ENCODE data around the gene RAB27A. TPM values are rescaled to one million over a fixed set of nuclear protein-coding genes. Genes with fewer than 3 reads are reported as not detected.

The RAB27A gene
- total and polyA plus RNA-seq, 2 of the 13 experiments (the other 11 are each of a cell fraction or from before 2014, with no cell fraction given), result 3.4 to 8.1 TPM

DNA sequence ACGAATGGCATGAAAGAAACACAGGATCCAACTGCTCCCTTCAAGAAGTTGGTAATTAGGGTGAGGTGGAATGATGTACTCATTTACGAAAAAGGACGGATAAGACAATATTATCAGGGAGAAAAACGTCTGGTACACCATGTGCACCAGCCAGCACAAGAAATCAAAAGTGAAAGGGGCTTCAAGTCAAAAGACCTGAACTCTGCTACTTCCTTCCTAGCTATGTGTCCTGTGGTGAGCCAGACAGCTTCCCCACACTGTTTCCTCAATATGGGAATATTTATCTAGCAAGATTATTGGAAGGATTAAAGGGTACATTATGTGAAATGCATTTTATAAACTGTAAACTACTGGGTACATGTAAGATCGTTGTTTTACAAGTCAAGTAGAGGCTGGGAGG is 33.9 kb downstream of the RAB27A start (continued):
- no peak for TF ChIP-seq ETV6 (CRISPR knock-in tag; conservative IDR thresholded peaks at IDR 0.05)

DNA sequence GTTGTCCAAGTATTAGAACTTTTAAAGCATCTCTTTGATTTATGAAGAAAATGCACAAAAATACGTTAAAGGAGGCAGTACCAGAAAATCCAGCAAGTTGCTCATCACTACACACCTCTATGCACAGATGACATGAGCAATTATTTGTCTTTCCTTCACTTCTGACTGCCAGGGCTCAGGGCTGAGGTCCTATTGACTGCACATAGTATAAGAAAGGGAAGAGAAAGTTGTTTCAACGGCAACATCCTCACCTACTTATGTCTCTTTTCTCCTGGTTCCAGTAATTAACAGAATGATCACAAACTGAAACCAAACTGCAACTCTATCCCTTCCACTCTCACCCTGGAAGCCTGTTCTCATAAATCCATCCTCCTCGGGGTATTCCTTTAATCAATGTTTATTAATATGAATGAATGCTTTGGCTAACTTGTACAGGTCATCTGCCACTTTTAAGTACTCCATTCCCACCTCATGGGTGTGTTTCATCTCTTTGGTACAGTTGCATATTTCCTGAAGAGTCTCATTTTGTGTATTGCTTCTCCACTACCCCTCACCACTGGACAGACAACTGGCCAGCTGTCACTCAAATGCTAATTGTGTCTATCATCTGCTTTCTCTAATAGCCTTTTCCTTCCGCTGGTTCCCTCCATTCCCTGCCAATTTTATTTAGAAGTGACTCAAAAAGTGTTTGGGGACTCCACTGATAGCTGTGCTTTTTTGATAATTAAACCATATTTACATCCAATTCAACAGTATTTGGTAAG is 34.5 kb downstream of the RAB27A start:
- TF ChIP-seq ZZZ3 (CRISPR knock-in tag; IDR thresholded peaks at IDR 0.05; ENCODE audit: borderline replicate concordance), result no peak
- no peak for TF ChIP-seq SRSF4 (IDR thresholded peaks at IDR 0.05; ENCODE audit: low read depth, low read length, poor library complexity, severe bottlenecking)
- no peak for TF ChIP-seq RAD21 (CRISPR knock-in tag; IDR thresholded peaks at IDR 0.05)
- no peak for TF ChIP-seq RORA (CRISPR knock-in tag; IDR thresholded peaks at IDR 0.05)
- no peak for TF ChIP-seq SP4 (CRISPR knock-in tag; IDR thresholded peaks at IDR 0.05)
- TF ChIP-seq BHLHE40 (IDR thresholded peaks at IDR 0.05; ENCODE audit: low read length), result no peak
- TF ChIP-seq IKZF1 (IDR thresholded peaks at IDR 0.05), result no peak
- TF ChIP-seq, protein P1, sequence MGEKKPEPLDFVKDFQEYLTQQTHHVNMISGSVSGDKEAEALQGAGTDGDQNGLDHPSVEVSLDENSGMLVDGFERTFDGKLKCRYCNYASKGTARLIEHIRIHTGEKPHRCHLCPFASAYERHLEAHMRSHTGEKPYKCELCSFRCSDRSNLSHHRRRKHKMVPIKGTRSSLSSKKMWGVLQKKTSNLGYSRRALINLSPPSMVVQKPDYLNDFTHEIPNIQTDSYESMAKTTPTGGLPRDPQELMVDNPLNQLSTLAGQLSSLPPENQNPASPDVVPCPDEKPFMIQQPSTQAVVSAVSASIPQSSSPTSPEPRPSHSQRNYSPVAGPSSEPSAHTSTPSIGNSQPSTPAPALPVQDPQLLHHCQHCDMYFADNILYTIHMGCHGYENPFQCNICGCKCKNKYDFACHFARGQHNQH (CRISPR knock-in tag; IDR thresholded peaks at IDR 0.05), result no peak
- Histone ChIP-seq H3K4me2 (ENCODE audit: low read depth, low read length) (no peak overlapping the region), H3K79me2 (ENCODE audit: insufficient read depth, low read length) (no peaks in the 10 kb centered on the region), H2AFZ (ENCODE audit: low read length) (no peak overlapping the region), H3K9ac (ENCODE audit: insufficient read depth, low read depth, low read length) (no peak overlapping the region), H4K20me1 (ENCODE audit: insufficient read depth, low read length) (no peaks in the 10 kb centered on the region), H3K4me3 (replicated peaks in 1 of 3; ENCODE audit: insufficient read depth in 1 of 3, low read depth in 2 of 3, low read length in 3 of 3) (no peak overlapping the region), H3K36me3 (replicated peaks in 1 of 2; ENCODE audit: control insufficient read depth in 1 of 2, insufficient read depth in 2 of 2, low read length in 2 of 2) (no peaks in the 10 kb centered on the region), H3K9me3 (ENCODE audit: low read length) (no peaks in the 10 kb centered on the region), H3K4me1 (ENCODE audit: insufficient read depth, low read length) (peaks cover 26% of the 10 kb centered on the region), H3K27ac (ENCODE audit: extremely low read length, insufficient read depth, low read length) (no peak overlapping the region), H3K27me3 (ENCODE audit: control insufficient read depth in 1 of 2, insufficient read depth in 2 of 2, low read length in 2 of 2) (no peaks in the 10 kb centered on the region)
- FAIRE-seq (no peak), ATAC-seq (no peak), DNase-seq (ENCODE audit: low spot score) (no peak)
- CTCF ChIA-PET (ENCODE audit: low intra/inter-chr PET ratio, low total read pairs), result no interaction called here
- 68% methylated on average over 4 of the region's 4 CpGs for WGBS (ENCODE audit: low lambda C conversion rate)
- POLR2A ChIA-PET, result no interaction called here
- no TSS peak for BruUV-seq (replicated peaks)
- in situ Hi-C loops (cut with HindIII; ENCODE audit: extremely low pct_ligation_motif_present, low pct_unique_long_range_greater_than_20kb), result no loop called here
- intact Hi-C loops (cut with micrococcal nuclease; ENCODE audit: unreplicated experiment), result no loop called here
